SK-MEL-5 (cell line): ENCODE results near the gene C1orf141. TPM values are rescaled to one million over a fixed set of nuclear protein-coding genes. Genes with fewer than 3 reads are reported as not detected.
A peak's percentile ranks its signal among the peaks of the same experiment; 100 is the strongest.

ENCODE experiments used
- DNase-seq: peaks from one replicate; pipeline ENCODE4 v3.0.0-alpha.2; 2016; ENCODE audit warnings: low read depth, low spot score
- in situ Hi-C: cut with HindIII; loops from 2 replicates; pipeline ENCODE4 v1.10.0; 2016; ENCODE audit warnings: low sequenced_read_pairs, high pct_unique_total_duplicates, low pct_unique_long_range_greater_than_20kb
- small RNA-seq, 2 experiments: library from RNA; depleted of rRNA; stranded (forward); fragments of <200 nt; gene quantifications; one replicate each; pipeline ENCODE3, GENCODE V24; 2014
- total RNA-seq: library from RNA; depleted of rRNA; stranded (reverse); fragments of >200 nt; shearing (Covaris generic); gene quantifications from 2 replicates; pipeline ENCODE4 v1.2.3, GENCODE V29; 2014; rRNA removed

The C1orf141 gene
- total RNA-seq, 1 experiment from 2014 or later, result not detected

DNA sequence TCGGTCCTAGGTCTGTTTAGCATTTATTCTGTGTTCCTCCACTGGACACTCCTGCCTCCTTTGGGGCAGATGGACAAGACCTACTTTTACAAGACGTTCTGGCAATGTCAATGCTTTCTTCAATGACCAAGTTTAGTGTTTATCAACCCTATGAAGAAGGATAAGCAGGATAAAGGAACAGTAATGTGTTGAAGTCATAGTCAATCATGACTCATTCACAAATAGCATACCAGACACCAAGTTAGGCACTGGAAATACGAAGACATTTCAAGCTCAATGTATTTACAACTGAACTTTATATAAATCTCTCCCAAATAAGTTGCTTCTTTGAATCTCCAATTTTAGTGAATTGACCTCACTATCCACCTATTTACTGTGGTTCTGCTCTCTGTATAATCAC, 76.0 kb downstream of the C1orf141 start:
- in situ Hi-C loops, result no loop called here

DNA sequence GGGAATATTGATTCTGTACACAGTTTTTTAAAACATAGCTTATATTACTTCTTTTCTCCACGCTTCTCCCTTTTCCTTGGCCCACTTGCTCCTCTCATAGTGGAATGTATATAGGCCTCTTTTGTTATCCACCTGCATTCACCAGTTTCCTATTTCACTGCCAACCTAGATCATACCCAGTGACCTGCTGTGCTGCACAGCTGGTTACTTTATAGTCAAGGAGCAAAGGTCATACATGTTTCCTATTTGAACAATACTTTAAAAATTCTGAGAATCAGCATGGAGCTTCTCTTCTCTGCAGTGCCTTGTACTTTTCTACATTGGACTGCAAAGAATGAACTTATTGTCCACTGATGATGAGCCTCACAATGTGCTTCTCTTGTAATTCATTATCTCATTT, 76.5 kb downstream of the C1orf141 start:
- DNase-seq, result no peak
- in situ Hi-C loops, result no loop called here

More for the DNA sequence above, 76.0 kb downstream of the C1orf141 start:
- no peak for DNase-seq

DNA sequence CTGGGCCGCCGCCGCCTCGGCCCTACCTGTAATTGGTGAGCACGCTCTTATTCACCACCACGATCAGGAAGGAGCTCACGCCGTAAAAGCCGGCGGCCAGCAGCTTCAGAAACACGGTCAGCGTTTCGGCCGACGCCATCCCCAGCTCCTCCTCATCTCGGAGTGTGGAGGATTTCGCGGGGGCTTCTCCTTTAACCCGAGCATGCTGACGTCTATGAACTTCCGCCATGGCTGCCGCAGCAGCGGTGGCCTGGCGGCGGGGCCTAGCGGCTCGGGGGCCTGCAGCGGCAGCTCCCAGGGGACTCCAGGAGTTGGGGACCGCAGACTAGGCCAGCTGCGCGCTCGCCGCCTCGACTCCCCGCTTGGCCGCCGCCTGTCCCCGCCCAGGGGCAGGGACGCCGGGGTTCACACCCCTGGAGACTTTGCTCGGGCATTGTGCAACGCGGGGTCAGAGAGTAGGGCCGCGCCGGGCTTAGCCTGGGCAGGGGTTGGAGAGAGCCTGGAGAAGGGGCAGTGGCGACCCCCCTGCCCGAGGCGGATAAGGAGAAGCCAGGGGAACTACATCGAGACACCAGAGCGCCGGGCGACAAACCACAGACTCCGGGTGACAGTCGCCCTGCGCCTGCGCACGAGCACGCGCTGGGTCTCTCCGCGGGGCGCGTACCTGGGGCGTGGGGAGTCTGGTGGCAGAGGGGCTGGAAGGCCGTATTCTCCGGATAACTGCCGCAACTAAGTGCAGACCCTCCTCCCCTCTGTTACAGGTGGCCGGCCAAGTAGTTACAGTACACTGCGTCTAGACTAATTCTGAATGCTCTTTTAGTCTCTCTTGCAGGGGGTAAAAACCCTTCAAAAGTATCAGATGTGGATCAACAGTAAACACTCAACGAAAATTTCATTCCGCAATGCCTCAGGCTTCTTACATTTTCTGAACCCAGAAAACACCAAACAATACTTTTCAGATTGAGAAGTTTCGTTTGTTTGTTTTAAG, 80.7 kb downstream of the C1orf141 start, which contains the start of gene SLC35D1:
Gene SLC35D1, minus strand, starts transcription at position 364 of the 988 bp plus-strand sequence. Its CDS starts 135 bp downstream, at position 229.
- in situ Hi-C loops, result no loop called here

DNA sequence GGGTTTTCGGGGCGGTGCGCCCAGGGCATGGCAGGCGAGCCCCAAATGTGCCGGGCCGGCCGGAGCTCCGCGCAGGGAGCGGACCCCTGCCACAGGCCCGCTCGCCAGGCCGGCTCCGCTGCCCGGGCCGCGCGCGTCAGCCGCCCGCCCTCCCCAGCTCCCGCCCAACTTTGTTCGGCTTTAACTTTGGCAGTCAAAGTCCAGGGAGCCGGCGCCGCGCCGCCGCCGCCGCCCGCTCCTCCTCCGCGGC, 81.3 kb downstream of the C1orf141 start:
- no peak for DNase-seq
- in situ Hi-C loops, result no loop called here

More for the DNA sequence above, 80.7 kb downstream of the C1orf141 start, which contains the start of gene SLC35D1:
- DNase-seq, result peak; percentile 62

DNA sequence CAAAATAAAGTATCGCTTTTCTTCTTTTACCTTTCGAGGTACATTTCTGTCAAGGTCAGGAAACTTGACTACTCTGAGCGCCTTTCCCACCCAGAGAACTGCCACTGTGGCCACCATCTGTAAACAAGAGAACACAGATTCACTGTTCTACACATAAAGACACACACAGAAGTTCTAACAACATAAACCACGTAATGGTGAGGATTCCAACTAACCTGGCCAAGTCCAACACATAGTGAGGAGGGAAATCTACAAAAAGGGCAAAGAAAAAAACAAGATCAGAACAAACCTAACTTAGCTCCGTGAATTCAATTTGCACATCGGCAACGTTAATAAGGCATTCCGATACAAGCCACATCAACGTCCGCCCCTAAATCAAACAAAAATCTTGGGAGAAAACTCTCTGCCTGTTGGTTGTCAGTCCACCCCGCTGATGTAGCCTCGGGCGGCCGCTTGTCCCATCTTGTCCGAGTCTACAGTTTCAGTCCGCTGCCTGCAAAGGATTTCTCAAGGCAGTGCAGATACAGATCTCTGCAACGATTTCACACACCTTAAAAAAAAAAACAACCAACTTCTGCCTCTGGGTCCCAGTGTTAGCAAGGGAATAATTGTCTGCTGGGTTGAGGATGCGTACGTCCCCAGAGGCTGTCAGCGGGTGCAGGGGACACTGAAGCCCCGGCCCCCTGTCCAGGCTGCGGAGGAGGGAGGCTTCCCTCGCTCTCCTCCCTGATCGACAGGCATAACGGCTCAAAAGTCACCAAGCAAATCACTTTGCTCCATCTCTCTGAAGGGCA, 81.8 kb downstream of the C1orf141 start:
- in situ Hi-C loops, result no loop called here

DNA sequence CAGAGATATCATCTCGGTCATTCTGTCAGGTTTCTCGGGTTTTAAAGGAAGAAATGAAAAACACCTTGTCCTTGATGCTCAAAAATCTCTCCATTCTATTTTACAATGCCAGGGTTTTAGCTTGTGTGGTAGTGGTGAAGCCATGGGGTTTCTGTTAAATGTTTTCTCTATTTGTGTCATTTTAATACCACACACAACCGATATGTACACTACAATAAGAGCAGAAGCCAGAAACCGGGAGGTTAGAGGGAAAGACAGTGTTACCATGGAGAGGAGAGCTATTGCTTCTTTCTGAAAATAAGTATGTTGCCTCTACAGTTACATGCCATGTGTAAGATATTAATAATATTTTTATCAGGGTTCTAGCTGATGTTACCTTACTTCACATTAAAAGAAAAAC, 83.6 kb downstream of the C1orf141 start:
- no peak for DNase-seq
- in situ Hi-C loops, result no loop called here

More for the DNA sequence above, 81.8 kb downstream of the C1orf141 start:
- DNase-seq, result peak; percentile 48

DNA sequence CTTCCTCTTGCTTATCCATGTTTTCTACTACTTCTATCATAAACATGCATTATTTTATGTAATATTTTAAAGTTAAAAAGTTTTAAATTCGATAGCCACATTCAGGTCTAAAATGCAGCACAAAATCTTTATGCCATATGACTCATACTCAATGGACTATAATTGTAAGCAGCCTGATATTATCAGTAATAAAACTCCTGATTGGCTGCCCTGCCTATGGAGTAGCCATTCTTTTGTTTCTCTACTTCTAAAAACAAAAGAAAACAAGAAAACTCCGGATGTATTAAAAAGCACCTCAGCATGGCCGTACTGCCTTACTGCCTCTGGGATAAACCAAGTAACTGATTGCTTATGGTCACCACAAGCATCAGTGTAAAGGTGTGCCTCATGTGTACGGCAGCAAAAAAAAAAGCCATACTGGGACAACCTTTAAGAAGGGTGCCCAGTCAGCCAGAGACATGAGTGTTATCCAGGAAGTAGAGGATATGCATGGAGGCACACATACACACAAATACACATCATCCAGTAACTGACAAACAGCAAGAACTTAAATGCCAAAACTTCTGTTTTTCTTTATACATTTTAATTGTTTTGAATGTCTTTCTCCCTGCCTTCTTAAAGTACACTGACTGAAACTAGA, 90.0 kb downstream of the C1orf141 start:
- in situ Hi-C loops, result no loop called here
- no peak for DNase-seq

DNA sequence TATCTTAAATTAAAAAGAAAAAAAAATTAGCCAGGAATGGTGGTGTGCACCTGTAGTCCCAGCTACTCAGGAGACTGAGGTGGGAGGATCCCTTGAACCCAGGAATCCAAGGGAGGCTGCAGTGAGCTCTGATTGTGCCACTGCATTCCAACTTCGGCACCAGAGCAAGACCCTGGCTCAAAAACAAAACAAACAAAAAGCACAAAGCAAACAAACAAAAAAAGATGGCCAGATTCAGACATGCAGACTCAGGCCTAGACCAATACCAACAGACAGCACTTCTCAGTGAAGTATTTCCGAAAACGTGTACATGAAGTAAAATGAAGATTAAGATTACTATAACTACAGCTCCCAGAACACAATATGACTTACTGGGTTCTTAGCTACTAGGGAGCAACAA, 91.4 kb downstream of the C1orf141 start:
- in situ Hi-C loops, result no loop called here
- DNase-seq, result no peak

Small RNAs within 50 kb of the gene (small RNA-seq; reads per million reads assigned to genes)
- 0 reads per million in 2 experiments for gene RF00322

Other genes starting within 250 kb of the C1orf141 start
- 0.05 and 0.40 TPM in 2 replicates for gene DNAI4, start 210.1 kb downstream of the C1orf141 start, total RNA-seq
- gene MIER1, start 210.0 kb downstream of the C1orf141 start, total RNA-seq, result 14.6 and 16.3 TPM in 2 replicates
- gene SLC35D1, start 80.8 kb downstream of the C1orf141 start, total RNA-seq, result 5.4 TPM in 2 replicates
- gene IL23R, start 31.5 kb upstream of the C1orf141 start, total RNA-seq, result 1.5 and 2.4 TPM in 2 replicates
- gene IL12RB2, start 172.9 kb upstream of the C1orf141 start, total RNA-seq, result 28.6 and 29.8 TPM in 2 replicates